ENCODE data around the gene ZNF488. TPM values are rescaled to one million over a fixed set of nuclear protein-coding genes. Genes with fewer than 3 reads are reported as not detected.

Gene ZNF488, protein sequence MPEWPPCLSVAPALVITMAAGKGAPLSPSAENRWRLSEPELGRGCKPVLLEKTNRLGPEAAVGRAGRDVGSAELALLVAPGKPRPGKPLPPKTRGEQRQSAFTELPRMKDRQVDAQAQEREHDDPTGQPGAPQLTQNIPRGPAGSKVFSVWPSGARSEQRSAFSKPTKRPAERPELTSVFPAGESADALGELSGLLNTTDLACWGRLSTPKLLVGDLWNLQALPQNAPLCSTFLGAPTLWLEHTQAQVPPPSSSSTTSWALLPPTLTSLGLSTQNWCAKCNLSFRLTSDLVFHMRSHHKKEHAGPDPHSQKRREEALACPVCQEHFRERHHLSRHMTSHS
- 4.0 and 4.9 TPM in 2 replicates for total RNA-seq (ENCODE audit: low replicate concordance)
- long read RNA-seq, partial matches to known transcripts, result 0 of 4 reads
- long read RNA-seq, other reads (novel, unspliced or antisense), result 2 of 4 reads

DNA sequence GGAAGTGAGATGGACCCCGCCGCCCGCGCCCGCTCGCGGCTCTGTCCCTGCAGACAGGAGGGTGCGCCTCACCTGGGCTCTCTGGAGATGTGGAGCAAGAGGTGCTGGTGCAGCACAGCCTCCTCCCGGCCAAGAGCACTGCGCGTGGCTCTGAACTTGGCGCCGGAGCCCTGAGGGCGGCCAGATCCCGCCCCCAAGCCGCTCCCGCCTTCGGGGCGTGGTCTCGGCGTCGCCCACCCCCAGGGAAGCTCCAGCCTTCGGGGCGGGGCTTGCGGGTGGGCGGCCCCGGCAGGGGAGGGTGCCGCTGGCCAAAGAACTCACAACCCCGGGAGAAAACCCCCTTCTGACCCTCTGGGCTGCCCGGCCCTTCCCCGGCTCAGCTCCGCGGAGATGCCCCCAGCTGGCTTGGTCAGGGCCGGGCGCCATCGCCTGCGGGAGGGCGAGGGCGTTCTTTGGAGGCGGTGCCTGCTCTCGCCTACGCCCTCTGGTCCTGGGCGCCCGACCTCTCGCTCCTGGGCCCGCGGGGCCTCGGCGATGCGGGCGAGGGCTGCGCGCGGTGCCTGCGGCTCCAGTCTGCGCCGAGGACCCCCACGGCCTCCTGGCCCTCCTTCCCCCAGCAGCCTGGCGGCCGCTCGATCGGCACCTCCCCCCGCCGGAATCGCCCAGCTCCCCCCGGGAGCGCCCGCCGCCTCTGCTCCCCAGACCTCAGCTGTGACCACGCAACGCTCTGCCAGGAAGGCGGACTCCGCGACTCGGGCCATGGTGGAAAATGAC, at the start of gene ZNF488:
Gene ZNF488 (minus strand): TSS at position 146 of the 774 bp plus-strand sequence. CDS start 15,464 bp downstream, outside the sequence.
- Mint-ChIP-seq H3K4me1 (ENCODE audit: unreplicated experiment) (peaks cover 19% of the 10 kb centered on the region), H3K27ac (peak within 1 kb of the TSS; percentile 61), H3K36me3 (no peaks in the 10 kb centered on the region), H3K27me3 (peaks cover 41% of the 10 kb centered on the region), H3K9me3 (no peaks in the 10 kb centered on the region), H3K4me3 (peak within 1 kb of the TSS; percentile 92)
- TF ChIP-seq, protein P1, sequence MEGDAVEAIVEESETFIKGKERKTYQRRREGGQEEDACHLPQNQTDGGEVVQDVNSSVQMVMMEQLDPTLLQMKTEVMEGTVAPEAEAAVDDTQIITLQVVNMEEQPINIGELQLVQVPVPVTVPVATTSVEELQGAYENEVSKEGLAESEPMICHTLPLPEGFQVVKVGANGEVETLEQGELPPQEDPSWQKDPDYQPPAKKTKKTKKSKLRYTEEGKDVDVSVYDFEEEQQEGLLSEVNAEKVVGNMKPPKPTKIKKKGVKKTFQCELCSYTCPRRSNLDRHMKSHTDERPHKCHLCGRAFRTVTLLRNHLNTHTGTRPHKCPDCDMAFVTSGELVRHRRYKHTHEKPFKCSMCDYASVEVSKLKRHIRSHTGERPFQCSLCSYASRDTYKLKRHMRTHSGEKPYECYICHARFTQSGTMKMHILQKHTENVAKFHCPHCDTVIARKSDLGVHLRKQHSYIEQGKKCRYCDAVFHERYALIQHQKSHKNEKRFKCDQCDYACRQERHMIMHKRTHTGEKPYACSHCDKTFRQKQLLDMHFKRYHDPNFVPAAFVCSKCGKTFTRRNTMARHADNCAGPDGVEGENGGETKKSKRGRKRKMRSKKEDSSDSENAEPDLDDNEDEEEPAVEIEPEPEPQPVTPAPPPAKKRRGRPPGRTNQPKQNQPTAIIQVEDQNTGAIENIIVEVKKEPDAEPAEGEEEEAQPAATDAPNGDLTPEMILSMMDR (conservative IDR thresholded peaks at IDR 0.05), result no peak
- peak; percentile 84 for DNase-seq (ENCODE audit: extremely low spot score, unreplicated experiment)

DNA sequence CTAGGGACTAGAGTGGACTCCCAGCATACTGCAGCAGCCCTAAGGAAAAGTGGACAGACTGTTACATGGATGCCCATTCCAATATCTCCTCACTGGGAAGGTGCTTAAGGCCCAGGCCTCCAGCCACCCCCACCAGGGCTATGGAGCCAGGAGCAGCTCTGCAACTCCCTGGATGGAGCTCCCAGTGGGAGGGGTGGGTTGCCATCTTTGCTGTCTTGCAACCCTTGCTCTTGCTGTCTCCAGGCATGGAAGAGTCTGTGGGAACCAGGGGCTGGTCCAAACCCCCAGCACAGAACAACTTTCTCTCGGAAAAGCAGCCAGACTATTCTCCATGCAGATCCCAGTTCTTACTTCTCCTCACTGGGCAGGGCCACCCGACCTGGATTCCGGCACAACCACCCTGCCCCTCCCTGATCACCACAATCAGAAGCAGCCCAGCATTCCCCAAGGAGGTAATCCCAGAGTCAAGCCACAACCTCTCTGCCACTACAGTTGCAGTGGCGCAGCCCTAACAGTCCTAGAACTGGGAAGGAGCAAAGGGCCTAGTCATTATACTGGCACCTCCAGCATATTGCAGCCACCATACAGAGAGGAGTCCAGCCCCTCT, 41.8 kb upstream of the ZNF488 start:
- no peak overlapping the region for H3K4me3 Mint-ChIP-seq
- TF ChIP-seq, protein P1 (conservative IDR thresholded peaks at IDR 0.05), result no peak
- no peaks in the 10 kb centered on the region for H3K36me3 Mint-ChIP-seq
- peaks cover 28% of the 10 kb centered on the region for H3K27me3 Mint-ChIP-seq
- DNase-seq (ENCODE audit: extremely low spot score, unreplicated experiment), result no peak
- H3K9me3 Mint-ChIP-seq, result peaks cover 6% of the 10 kb centered on the region
- H3K4me1 Mint-ChIP-seq (ENCODE audit: unreplicated experiment), result no peaks in the 10 kb centered on the region
- no peak overlapping the region for H3K27ac Mint-ChIP-seq

DNA sequence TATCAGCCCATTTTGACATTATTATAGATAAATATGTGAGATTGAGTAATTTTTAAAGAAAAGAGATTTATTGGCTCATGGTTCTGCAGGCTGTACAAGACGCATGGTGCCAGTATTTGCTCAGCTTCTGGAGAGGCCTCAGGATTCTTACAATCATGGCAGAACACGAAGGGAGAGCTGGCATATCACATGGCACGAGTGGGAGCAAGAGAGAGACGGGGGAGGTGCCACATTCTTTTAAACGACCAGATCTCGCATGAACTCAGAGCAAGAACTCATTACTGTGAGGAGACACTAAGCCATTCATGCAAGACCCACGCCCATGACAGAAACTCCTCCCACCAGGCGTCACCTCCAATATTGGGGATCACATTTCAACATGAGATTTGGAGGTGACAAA, 40.1 kb upstream of the ZNF488 start:
- H3K9me3 Mint-ChIP-seq, result peaks cover 6% of the 10 kb centered on the region
- no peak overlapping the region for H3K27ac Mint-ChIP-seq
- no peaks in the 10 kb centered on the region for H3K36me3 Mint-ChIP-seq
- H3K4me3 Mint-ChIP-seq, result no peak overlapping the region
- TF ChIP-seq, protein P1 (conservative IDR thresholded peaks at IDR 0.05), result no peak
- no peaks in the 10 kb centered on the region for H3K4me1 Mint-ChIP-seq (ENCODE audit: unreplicated experiment)
- peaks cover 12% of the 10 kb centered on the region for H3K27me3 Mint-ChIP-seq
- DNase-seq (ENCODE audit: extremely low spot score, unreplicated experiment), result no peak

DNA sequence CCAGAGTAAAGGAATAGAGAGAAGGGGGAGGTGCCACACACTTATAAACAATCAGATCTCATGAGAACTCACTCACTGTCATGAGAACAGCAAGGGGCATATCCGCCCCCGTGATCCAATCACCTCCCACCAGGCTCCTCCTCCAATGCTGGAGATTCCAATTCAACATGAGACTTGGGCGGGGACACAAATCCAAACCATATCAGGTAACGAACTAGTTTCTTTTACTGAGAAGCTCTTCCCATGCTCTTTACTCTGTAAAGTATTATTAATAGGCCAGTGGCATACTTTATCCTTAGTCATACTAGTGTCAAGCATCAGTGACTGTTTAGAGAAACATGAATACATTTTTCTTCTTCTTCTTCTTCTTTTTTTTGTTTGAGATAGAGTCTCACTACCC, 39.4 kb upstream of the ZNF488 start:
- no peak for DNase-seq (ENCODE audit: extremely low spot score, unreplicated experiment)
- no peak overlapping the region for H3K27ac Mint-ChIP-seq

More for the DNA sequence above, 39.4 kb upstream of the ZNF488 start:
- TF ChIP-seq, protein P1 (conservative IDR thresholded peaks at IDR 0.05), result no peak
- Mint-ChIP-seq H3K36me3 (no peaks in the 10 kb centered on the region), H3K4me3 (no peak overlapping the region), H3K27me3 (peaks cover 6% of the 10 kb centered on the region), H3K4me1 (ENCODE audit: unreplicated experiment) (no peaks in the 10 kb centered on the region), H3K9me3 (no peaks in the 10 kb centered on the region)

All from type B pancreatic cell (in vitro differentiated cells).